Kidney epithelial cell (primary cell): ENCODE measurements around the gene PAXX. TPM values are rescaled to one million over a fixed set of nuclear protein-coding genes. Genes with fewer than 3 reads are reported as not detected.
A peak's percentile ranks its signal among the peaks of the same experiment; 100 is the strongest.
"Not testable (repeated sequence)": the region's sequence is repeated elsewhere in the genome, so short reads cannot be mapped to it uniquely, and the experiment has no call there.

Experiments
- DNase-seq: peaks from one replicate; pipeline ENCODE4 v3.0.0-alpha.2; 2010; ENCODE audit warnings: low read depth
- H3K27me3 ChIP-seq: 2 replicates; pipeline ENCODE4 v1.6.0; 2011; ENCODE audit warnings: low read length; ENCODE audit not compliant: control insufficient read depth, insufficient read depth
- H3K36me3 ChIP-seq: 2 replicates; pipeline ENCODE4 v1.5.1; 2011; ENCODE audit warnings: low read length; ENCODE audit not compliant: control insufficient read depth, insufficient read depth
- H3K4me3 ChIP-seq: 2 replicates; pipeline ENCODE4 v1.5.1; 2011; ENCODE audit warnings: low read depth, mild to moderate bottlenecking, control low read depth, low read length
- total RNA-seq: library from RNA; depleted of rRNA; stranded (reverse); fragments of >200 nt; gene quantifications from 2 replicates; pipeline ENCODE4 v1.2.3, GENCODE V29; 2015
- TF ChIP-seq, protein P1 (sequence below): IDR thresholded peaks from 2 replicates; pipeline ENCODE4 v1.5.1; 2011; ENCODE audit warnings: mild to moderate bottlenecking, moderate library complexity, low read length, control low read depth, inconsistent platforms; ENCODE audit not compliant: insufficient read depth, poor library complexity, severe bottlenecking

Gene PAXX
- total RNA-seq, 1 donor from 2014 or later, result 46.8 TPM

DNA sequence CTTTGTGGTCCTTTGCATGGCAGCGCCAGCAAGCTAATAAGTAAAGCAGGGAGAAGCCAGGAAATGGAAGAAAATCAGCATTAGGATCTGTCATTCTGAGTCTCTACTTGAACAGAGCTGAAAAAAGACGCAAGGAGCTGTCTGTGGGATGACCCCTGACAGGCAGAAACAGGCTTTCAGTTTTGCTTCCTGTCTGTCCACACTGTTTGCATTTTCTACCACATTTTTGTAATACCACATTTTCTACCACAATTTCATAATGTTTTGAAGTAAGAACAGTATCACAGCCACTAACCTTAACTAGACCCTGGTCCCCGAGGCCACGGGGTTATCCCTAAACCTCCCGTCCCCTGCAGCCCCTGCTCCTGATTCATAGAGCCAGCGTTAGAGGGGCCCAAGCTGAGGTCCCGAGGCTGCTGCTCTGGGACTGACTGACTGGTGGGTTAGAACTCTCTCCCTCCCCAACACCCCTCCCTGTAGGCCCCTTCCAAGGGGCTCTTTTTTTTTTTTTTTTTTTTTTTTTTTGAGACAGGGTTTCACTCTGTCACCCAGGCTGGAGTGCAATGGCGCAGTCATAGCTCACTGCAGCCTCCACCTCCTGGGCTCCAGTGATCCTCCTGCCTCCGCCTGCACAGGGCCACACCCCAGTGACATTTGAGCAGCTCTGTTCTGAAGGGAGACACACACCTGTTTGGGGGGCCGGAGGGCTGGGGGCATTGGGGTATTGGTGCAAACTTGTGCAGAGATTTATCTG lies 8.1 kb downstream of the PAXX start:
- DNase-seq, result no peak
- Histone ChIP-seq H3K27me3 (no peaks in the 10 kb centered on the region), H3K4me3 (no peak overlapping the region), H3K36me3 (no peaks in the 10 kb centered on the region)
- TF ChIP-seq, protein P1, sequence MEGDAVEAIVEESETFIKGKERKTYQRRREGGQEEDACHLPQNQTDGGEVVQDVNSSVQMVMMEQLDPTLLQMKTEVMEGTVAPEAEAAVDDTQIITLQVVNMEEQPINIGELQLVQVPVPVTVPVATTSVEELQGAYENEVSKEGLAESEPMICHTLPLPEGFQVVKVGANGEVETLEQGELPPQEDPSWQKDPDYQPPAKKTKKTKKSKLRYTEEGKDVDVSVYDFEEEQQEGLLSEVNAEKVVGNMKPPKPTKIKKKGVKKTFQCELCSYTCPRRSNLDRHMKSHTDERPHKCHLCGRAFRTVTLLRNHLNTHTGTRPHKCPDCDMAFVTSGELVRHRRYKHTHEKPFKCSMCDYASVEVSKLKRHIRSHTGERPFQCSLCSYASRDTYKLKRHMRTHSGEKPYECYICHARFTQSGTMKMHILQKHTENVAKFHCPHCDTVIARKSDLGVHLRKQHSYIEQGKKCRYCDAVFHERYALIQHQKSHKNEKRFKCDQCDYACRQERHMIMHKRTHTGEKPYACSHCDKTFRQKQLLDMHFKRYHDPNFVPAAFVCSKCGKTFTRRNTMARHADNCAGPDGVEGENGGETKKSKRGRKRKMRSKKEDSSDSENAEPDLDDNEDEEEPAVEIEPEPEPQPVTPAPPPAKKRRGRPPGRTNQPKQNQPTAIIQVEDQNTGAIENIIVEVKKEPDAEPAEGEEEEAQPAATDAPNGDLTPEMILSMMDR, result no peak

DNA sequence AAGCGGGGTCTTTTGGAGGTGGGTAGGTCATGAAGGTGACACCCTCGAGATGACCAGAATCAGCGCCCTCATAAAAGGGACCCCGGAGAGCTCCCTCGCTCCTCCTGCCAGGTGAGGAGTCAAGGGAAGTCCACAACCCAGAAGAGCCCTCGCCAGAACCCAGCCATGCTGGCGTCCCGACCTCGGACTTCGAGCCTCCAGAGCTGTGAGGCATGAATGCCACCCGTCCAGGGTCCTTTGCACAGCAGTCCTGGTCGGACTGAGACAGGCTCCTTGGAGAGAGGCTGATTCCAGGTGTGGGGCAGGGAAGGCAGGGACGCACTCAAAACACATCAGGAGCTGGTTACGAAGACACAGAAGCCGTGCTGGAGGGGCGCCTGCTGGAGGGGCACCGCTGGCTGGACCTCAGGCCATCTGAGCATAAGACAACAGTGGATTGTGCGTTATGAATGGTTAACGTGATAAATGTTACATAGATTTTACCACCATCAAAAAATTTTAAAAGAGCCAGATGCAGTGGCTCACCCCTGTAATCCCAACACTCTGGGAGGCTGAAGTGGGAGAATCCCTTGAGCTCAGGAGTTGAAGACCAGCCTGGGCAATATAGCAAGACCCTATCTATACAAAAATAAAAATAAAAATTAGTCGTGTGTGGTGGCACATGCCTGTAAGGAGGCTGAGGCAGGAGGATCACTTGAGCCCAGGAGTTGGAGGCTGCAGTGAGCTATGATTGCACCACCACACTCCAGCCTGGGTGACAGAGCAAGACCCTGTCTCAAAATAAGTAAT lies 9.8 kb downstream of the PAXX start:
- Histone ChIP-seq H3K27me3 (no peaks in the 10 kb centered on the region), H3K36me3 (no peaks in the 10 kb centered on the region), H3K4me3 (no peak overlapping the region)
- TF ChIP-seq, protein P1, result no peak
- no peak for DNase-seq

- no peak overlapping the region for H3K4me3 ChIP-seq
- no peaks in the 10 kb centered on the region for H3K27me3 ChIP-seq
- no peak for DNase-seq
- H3K36me3 ChIP-seq, result no peaks in the 10 kb centered on the region
- TF ChIP-seq, protein P1, result no peak
Measured at GRCh38 chr9:137002646-137003041, 10.4 kb downstream of the PAXX start.

- H3K27me3 ChIP-seq, DNase-seq, H3K4me3 ChIP-seq, H3K36me3 ChIP-seq: not testable (repeated sequence)
- TF ChIP-seq, protein P1, result peak; percentile 15
Measured at GRCh38 chr9:137004285-137004684, 12.1 kb downstream of the PAXX start.

GRCh38 chr9:137006116-137007003 lies 14.1 kb downstream of the PAXX start:
- no peak for DNase-seq
- H3K36me3 ChIP-seq, result no peaks in the 10 kb centered on the region

More at GRCh38 chr9:137006116-137007003, 14.1 kb downstream of the PAXX start:
- H3K4me3 ChIP-seq, result no peak overlapping the region
- TF ChIP-seq, protein P1, result no peak
- H3K27me3 ChIP-seq, result no peaks in the 10 kb centered on the region
